HG03378 (cell line): ENCODE results near the gene CFAP77.
"Not testable (repeated sequence)": the region's sequence is repeated elsewhere in the genome, so short reads cannot be mapped to it uniquely, and the experiment has no call there.

Source experiments
- ATAC-seq: cut with Tn5 transposase; IDR thresholded peaks from one replicate; pipeline ENCODE4 v1.9.1; 2021; ENCODE audit warnings: mild to moderate bottlenecking, moderate library complexity; ENCODE audit not compliant: unreplicated experiment

CFAP77 gene

DNA sequence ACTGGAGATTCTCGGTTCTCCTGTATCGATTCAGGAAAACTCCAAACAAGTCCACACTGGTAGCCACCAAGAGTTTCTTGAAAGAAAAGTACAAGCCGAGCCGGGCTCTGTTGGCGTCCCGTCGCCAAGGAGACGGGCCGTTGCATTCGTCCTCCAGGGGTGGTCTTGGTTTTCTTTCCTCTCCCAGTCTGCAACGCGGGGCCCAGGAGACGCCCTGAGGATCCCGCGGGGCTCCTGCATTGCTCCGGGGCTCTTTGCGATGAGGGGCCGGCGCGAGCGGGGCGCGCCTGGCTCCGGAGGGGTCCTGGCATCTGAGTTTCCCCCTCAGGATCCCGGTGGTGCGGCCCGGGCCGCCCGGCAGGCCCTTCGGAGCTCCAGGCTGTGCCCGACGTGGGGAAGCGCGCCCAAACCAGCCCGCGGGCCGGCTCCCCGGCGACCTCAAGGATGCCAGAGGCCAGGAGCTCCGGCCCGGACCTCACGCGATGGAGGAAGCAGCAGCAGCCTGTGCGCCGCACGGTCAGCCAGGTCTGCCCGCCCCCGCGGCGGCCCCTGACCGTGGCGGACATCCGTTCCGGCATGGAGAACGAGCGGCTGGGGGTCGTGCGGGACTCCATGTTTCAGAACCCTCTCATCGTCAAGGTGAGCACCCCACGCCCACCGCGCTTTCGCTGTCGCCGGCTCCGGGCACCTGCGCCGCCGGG lies at the start of gene CFAP77:
TSS of gene CFAP77 (plus strand) at position 384 of the 701 bp plus-strand sequence. CDS start at position 445, 61 bp downstream.
- ATAC-seq = no peak

DNA sequence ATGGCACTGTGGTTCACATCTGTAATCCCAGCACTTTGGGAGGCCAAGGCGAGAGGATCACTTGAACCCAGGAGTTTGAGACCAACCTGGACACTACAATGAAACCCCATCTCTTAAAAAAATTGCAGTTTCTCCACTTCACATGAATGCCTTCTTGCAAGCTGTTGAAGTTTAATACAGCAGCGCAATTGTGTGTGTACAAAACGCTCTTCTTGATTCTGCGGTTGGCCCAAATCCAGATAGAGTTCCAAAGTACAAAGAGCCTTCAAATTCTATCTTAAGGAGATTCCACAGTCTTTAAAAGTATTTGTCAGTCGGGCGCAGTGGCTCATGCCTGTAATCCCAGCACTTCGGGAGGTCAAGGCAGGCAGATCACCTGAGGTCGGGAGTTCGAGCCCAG lies 45.9 kb upstream of the CFAP77 start:
- no peak for ATAC-seq

DNA sequence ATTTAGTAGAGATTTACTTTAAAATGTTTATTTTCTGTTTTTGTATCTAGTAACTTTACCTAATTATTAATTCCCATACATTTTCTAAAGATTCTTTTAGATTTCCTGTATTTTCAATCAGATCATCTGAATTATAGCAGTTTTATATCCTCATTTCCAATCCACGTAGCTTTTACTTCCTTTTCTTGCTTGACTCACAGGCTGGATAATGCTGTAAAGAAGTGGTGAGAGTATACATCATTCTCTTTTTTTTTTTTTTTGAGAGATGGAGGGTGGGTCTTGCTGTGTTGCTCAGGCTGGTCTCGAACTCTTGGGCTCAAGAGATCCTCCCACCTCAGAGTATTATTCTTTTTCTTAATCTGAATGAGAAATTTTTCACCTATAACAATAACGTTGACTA lies 44.0 kb upstream of the CFAP77 start:
- ATAC-seq = no peak

DNA sequence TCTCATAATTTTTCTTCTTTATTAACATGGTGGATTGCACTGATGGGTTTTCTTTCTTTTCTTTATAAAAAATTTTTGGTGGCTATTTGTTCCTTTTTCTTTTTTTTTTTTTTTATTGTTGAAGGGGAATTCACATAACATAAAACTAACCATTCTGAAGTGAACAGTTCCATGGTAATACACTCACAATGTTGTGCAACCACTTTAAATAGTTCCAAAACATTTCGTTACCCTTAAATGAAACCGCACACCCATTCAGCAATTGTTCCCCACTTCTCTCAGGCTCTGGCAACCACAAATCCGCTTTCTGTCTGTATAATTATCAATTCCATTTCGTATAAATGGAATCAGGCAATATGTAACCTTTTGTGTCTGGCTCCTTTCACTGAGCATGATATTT lies 43.5 kb upstream of the CFAP77 start:
- ATAC-seq = no peak

DNA sequence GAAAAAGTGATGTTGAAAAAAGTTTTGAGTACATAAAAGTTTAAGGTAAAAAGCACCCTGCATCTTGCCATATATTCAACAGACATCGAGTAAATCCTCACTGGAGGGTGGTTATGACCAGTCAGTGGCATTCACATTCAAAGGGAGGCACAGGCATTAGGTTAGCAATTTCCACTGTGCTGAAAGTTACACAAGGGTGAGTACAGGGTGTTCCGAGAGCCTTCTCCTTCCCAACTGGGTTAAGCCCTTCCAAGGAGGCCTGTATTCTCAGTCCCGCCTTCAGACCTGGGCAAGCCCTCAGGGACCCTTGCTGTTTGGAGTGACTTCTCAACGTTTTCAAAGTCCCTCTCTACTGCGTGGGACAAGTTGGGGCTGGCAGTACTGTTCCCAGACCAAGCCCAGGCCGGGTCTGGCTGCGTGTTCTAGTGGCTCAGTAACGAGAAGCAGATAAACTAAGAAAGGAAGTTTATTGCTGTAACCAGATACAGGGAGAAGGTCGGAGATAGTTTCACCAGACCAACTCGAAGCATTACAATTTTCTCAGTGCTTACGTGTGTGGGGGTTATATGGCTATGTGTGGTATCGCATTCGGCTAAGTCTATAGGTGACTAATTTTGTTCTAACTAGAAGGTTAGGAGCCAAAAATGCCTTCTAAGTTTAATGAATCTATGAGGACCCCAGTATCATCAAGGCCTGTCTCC lies 42.2 kb upstream of the CFAP77 start:
- no peak for ATAC-seq

DNA sequence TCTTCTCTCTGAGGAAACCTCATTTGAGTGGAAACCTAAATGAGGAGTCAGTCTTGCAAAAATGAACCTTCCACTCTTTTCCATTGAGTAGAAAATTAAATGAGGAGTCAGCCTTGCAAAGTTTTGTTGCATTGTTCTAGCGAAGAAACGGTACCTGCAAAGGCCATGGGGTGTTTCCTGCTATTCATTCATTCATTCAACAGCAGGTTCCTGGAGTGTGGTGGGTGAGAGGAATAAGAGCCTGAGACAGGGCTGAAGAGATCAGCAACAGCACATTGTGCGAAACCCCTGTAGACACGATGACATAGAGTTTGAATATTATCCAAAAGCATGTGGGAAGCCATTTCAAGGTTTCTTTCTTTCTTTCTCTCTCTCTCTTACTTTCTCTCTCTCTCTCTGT lies 40.6 kb upstream of the CFAP77 start:
- no peak for ATAC-seq

DNA sequence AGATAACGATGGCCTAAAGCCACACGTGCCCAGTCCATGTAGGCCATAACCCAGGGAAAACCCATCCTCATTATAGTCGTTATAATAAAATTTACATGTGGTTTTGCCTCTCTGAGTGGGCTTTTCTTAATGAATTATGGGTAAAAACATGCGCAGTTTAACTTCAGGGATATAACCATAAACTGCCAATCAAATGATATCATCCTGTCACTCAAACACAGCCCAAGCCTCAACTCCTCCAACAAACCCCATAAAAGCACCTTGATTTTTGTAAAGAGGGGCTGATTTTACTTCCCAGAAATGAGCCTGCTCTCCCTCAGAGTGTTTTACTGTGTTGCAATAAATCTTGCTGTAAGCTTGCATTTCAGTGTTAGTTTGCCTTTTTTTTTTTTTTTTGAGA lies 39.4 kb upstream of the CFAP77 start:
- no peak for ATAC-seq

DNA sequence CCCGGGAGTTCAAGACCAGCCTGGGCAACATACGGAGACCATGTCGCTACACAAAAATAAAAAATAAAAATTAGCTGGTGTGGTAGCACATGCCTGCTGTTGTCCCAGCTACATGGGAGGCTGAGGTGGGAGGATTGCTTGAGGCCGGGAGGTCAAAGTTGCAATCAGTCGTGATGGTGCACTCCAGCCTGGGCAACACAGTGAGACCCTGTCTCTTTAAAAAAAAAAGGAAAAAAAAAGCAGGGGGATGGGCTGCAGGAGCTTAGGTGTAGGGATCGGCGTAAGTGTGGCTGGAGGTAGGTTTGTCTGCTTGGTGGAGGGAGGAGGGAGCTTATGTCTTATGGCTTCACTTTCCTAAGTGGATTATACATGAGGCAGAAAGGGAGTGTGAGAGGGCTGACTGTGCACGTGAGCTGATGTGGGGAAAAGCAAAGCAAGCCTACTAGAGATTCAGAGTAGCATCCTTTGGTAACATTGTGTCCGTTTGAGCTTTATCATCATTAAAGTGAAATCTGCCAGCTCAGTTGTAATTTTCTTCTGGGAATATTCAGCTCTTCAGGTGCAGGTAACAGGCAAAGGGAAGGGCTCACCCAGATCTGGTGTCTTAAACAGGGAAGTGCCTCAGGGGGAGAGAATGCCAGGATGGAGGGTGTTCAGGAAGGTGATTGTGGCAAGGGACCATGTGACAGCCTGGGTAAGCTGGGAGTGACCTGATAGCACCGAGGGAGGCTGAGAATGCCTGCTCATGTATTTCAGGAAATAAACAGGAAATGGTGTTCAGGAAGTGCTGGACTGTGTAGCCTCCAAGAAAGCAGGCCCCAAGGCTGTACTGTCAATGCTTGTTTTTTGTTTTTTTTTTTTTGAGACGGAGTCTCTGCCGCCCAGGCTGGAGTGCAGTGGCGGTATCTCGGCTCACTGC lies 37.6 kb upstream of the CFAP77 start:
- ATAC-seq = no peak

DNA sequence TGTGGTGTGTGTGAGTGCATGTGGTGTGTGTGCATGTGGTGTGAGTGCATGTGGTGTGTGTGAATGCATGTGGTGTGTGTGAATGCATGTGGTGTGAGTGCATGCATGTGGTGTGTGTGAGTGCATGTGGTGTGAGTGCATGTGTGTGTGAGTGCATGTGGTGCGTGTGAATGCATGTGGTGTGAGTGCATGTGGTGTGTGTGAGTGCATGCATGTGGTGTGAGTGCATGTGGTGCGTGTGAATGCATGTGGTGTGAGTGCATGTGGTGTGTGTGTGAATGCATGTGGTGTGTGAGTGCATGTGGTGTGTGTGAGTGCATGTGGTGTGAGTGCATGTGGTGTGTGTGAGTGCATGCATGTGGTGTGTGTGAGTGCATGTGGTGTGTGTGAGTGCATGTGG lies 32.2 kb upstream of the CFAP77 start:
- ATAC-seq = not testable (repeated sequence)

DNA sequence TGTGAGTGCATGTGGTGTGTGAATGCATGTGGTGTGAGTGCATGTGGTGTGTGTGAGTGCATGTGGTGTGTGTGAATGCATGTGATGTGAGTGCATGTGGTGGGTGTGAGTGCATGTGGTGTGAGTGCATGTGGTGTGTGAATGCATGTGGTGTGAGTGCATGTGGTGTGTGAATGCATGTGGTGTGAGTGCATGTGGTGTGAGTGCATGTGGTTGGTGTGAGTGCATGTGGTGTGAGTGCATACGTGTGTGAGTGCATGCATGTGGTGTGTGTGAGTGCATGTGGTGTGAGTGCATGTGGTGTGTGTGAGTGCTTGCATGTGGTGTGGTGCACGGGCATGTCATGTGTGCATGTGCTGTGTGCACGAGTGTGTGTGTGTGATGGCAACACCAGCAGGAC lies 31.6 kb upstream of the CFAP77 start:
- not testable (repeated sequence) for ATAC-seq

DNA sequence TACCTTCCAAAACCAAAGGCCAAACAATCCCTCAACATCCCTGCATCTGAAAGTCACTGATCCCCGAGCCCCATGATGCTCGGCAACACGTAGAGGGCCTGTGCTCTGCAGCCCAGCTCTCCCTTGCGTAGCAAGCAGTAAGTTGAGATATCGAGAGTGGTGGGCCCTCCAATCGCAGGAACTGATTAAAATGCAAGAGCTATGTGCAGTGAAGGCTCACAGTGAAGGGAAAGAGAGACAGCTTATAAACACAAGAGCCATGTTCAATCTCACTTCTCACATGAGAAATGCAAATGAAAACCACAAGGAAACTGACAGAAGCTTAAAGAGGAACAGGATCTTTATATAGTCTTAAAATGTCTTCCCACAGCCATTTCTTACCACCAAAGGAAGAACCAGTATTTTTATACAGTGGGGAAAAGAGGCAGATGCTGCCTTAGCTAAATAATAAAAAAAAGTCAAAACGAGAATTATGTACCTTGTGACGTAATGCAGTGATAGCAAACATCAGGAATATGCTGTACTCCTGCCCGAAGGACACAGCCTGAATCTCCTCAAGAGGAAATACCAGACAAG lies 28.0 kb upstream of the CFAP77 start:
- peak; percentile 60 for ATAC-seq

DNA sequence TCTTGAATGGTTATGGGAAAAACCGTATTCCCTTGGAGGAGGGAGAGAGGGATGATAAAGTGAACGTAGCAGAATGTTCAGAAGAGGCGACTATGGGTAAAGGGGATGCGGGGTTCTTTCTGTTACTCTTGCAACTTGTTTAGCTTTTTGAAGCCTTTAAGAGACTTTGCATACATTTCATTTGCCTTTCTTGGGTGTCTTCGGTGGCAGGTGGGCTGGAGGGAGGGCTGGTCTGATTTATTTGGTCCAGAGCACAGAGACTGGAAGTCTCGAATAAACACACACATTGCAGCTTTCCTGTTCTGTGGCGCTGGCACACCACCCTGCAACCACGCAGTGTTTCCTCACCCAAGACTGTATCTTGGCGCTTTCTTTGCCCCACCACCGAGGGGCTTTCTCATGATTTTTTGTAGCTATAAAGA lies 26.5 kb upstream of the CFAP77 start:
- no peak for ATAC-seq

DNA sequence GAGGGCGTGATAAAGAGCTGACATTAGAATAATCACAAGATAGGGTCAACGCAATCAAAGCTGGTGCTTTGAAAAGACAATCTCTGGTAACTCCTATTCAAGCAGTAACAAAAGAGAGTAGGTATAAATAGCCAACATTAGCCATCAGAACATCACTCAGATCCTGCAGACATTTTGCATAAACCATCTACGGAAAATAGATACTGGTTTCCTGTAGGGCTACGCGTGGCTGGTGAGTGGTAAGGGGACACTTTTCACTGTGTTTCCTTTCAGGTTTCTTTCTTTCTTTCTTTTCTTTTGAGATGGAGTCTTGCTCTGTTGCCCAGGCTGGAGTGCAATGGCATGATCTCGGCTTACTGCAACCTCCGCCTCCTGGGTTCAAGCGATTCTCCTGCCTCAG lies 25.6 kb upstream of the CFAP77 start:
- ATAC-seq = peak; percentile 38

DNA sequence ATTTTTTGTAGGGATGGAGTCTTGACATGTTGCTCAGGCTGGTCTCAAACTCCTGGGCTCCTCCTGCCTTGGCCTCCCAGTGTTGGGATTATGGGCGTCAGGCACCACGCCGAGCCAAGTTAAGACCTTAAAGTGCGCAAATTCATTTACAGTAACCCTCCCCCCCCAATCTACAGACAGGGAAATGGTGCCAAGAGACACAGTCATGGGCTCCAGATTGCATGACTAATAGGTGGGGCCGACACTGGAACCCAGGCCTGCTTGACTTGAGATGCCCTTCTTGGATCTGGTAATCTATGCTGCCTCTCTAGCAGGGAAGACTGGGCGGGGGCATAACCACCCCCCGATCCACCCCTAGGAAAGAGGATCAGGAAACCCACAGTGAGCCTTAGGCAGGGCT lies 22.9 kb upstream of the CFAP77 start:
- ATAC-seq = no peak

DNA sequence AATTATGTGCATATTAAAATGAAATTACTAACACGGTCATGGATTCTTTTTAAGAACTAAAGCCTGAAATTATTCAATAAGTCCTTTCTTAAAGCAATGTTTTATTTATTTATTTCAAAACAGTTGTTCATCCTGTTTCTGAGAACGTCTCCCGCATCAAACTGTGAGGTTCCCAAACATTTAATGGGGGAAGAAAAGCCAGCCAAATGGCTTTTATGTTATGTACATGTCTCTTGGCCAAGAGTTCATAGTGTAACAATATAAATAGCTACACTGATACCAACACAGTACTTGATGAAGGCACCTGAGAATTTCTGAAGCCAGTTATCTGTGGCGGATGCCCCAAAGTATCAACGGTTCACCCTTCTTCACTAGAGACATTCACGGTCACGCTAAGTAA lies 19.0 kb upstream of the CFAP77 start:
- ATAC-seq = no peak

DNA sequence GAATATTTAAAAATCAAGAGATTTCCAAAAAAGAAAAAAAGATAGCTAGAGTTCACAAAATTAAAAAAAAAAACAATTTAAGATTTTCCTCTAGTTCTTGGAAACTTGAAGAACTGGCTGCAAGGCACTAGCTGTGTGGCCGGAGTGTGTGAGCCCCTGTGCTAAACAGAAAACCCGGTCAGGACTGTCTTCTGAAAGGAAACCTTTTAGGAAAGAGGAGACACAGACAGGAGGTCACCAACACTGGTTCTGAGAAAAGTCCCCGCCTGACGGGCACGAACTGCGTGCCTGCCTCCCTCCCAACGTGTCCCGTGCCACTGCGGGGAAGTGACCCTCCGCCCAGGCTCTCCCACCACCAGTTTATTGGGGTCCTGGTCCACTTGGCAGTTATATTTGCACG lies 18.6 kb upstream of the CFAP77 start:
- ATAC-seq = no peak

DNA sequence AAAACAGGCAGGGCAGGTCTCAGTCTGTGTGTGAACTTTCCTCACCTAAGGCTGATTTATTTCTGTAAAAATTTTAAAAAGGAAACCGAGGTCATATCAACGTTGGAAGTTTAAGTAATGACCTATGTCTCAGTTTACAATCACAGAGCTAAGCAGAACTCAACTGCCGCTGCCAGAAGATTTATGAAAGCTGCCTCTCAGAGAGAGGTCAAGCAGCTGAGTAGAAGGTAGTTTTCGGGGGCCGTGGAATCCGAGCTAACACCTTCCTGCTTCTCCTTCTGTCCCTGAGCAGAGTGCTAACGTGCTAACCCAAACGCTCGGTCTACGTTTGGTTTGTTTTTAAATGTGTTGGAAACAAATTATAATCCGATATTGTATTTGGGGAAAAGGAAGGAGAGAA lies 14.5 kb upstream of the CFAP77 start:
- no peak for ATAC-seq

DNA sequence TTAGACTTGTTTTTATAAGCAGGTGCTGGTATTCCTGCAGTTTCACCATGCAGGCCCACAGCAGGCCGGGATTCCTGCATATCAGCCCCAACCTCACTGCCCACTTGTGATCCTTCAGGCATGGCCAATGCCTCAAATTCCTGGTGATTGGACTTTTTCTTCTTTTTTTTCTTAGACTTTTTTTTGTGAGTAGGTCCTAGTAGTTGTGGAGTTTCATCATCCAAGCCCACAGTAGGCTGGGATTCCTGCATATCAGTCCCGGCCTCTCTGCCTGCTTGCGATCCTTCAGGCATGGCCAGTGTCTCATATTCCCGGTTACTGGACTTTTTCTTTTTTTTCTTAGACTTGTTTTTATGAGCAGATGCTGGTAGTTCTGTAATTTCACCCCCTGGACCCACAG lies 8.2 kb upstream of the CFAP77 start:
- no peak for ATAC-seq

DNA sequence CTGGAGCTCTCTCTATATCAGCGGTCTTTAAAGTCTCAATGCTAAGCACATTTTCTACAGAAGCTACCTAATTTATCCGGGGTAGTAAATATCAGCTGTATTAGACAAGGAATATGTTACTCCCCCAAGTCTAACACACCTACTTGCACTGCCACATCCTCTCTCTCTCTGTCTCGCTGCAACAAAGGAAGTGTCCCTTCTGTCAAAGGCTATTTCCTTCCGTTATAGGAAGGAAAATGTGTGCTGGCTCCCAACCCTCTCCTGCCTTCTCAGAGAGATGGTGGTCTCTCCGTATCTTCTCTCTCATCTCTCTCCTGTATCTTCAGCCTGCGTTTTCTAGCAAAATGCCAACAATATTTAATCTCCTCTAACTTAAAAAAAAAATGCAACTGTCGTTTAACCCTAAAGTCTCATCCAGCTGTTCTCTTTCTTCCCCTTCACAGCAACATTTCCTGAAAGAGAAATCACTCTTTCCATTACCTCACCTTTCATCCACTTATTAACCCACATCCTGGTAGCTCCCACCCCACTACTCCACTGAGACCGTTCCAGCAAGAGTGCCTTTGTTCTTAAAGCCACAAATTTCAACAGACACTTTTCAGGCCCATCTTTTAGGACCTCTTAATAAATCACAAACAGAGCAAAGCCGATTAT lies 5.7 kb upstream of the CFAP77 start:
- ATAC-seq = no peak

DNA sequence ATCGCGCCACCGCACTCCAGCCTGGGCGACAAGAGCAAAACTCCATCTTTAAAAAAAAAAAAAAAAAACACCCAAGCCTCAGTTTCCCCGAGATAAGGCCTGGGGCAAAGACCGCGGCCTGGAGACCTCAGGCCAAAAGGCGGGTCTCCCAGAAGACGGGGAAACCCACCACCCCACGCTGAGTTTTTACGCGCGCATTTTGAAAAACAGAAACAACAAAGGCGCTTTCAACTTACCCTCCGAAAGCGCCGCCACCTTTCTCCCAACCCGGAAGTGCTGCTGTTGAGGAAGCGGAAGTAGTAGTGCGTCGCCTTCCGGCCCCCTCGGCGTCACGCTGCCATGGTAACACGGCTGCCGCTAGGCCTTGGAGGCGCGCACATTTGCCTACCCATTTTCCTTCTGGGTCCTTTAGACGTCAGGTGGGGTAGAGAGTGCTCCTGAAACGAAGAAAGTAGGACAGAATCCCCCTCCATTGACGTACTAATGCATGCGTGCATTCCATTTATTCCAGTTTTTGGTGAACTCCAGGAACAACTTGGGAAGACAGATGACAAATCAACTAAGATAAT lies 3.4 kb upstream of the CFAP77 start, which contains the start of gene TTF1:
TSS of gene TTF1 (minus strand) at position 287 of the 569 bp plus-strand sequence. CDS start 4,019 bp downstream, outside the sequence.
- ATAC-seq = peak; percentile 66
